ENCODE data around the gene RAP1GAP. TPM values are rescaled to one million over a fixed set of nuclear protein-coding genes. Genes with fewer than 3 reads are reported as not detected.
A peak's percentile ranks its signal among the peaks of the same experiment; 100 is the strongest.

Gene RAP1GAP
- total and polyA plus RNA-seq, 2 of the 13 experiments (the other 11 are each of a cell fraction or from before 2014, with no cell fraction given): 11.9 to 37.5 TPM

DNA sequence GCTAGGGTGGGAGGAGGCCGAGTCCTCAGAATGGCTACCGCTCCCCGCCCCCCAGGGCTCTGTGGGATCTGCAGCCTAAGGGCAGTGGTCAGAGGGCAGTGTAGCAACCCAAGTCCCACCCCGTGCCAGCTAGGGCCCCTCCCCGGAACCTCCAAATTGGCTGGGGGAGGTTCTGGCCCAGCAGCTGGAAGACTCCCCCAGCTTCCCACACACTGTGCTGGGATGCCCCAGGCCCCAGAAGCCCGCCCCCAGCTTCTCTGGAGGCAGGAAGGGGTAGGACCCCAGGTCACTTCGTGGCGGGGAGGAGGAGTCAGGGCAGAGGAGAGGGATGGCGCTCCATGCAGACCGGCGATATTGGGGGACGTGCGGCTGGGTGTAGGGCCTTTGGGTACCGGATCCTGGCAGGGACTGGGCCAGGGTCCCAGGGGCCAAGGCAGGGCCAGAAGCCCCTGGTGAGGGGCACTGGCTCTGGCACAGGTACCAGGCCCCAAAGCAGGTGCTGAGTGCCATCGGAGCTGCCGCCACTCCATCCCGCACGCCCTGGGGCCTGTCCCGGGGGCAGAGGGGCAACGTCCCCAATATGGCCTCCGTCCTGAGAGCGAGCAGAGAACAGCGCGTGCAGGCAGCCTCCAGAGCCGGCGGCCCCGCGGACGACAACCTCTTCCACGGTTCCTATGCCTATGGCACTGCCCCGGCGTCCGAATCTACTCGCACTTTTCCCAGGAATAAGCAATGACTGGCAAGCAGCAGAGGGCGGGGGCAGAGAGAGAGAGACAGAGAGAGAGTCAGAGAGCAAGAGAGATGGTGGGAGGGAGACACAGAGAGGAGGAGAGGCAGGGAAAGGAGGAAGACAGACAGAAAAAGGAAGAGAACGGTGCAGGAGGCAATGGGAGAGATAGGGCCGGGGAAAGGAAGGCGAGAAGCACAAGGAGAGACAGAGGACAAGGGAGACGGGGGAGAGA, 65.7 kb downstream of the RAP1GAP start:
- DNase-seq (ENCODE audit: low spot score): no peak
- H3K79me2 ChIP-seq (ENCODE audit: insufficient read depth, low read length): no peaks in the 10 kb centered on the region
- no peak for ATAC-seq
- intact Hi-C loops (cut with micrococcal nuclease; ENCODE audit: unreplicated experiment) (no loop called here), in situ Hi-C loops (cut with HindIII; ENCODE audit: extremely low pct_ligation_motif_present, low pct_unique_long_range_greater_than_20kb) (no loop called here)
- no TSS peak for BruUV-seq (replicated peaks)
- H3K27ac ChIP-seq (ENCODE audit: extremely low read length, insufficient read depth, low read length): no peak overlapping the region
- FAIRE-seq: no peak
- no peaks in the 10 kb centered on the region for H4K20me1 ChIP-seq (ENCODE audit: insufficient read depth, low read length)
- ChIA-PET CTCF (ENCODE audit: low intra/inter-chr PET ratio, low total read pairs) (no interaction called here), POLR2A (no interaction called here)
- 95% methylated on average over 26 of the region's 39 CpGs for WGBS (ENCODE audit: low lambda C conversion rate)
- H3K9me3 ChIP-seq (ENCODE audit: low read length): no peaks in the 10 kb centered on the region
- no peaks in the 10 kb centered on the region for H3K4me1 ChIP-seq (ENCODE audit: insufficient read depth, low read length)
- peaks cover 0 to 4% of the 10 kb centered on the region in 2 experiments; a peak in 2 of 5 replicates for H3K36me3 ChIP-seq (replicated peaks in 1 of 2; ENCODE audit: control insufficient read depth in 1 of 2, insufficient read depth in 2 of 2, low read length in 2 of 2)
- H2AFZ ChIP-seq (ENCODE audit: low read length): no peak overlapping the region
- no peak overlapping the region for H3K4me2 ChIP-seq (ENCODE audit: low read depth, low read length)
- peak; percentile 69 for TF ChIP-seq AGO2 (optimal IDR thresholded peaks at IDR 0.05; ENCODE audit: low read depth, low read length)
- no peak for TF ChIP-seq ZBTB38 (CRISPR knock-in tag; IDR thresholded peaks at IDR 0.05)
- no peak for TF ChIP-seq ZFYVE20 (CRISPR knock-in tag; IDR thresholded peaks at IDR 0.05; ENCODE audit: borderline replicate concordance, low read depth)
- no peak for TF ChIP-seq YEATS4 (CRISPR knock-in tag; IDR thresholded peaks at IDR 0.05; ENCODE audit: borderline replicate concordance)
- TF ChIP-seq KMT2B (CRISPR knock-in tag; IDR thresholded peaks at IDR 0.05): no peak
- H3K9ac ChIP-seq (ENCODE audit: insufficient read depth, low read depth, low read length): no peak overlapping the region
- H3K4me3 ChIP-seq (replicated peaks in 1 of 3; ENCODE audit: insufficient read depth in 1 of 3, low read depth in 2 of 3, low read length in 3 of 3): no peak overlapping the region
- H3K27me3 ChIP-seq (ENCODE audit: control insufficient read depth in 1 of 2, insufficient read depth in 2 of 2, low read length in 2 of 2): no peaks in the 10 kb centered on the region

DNA sequence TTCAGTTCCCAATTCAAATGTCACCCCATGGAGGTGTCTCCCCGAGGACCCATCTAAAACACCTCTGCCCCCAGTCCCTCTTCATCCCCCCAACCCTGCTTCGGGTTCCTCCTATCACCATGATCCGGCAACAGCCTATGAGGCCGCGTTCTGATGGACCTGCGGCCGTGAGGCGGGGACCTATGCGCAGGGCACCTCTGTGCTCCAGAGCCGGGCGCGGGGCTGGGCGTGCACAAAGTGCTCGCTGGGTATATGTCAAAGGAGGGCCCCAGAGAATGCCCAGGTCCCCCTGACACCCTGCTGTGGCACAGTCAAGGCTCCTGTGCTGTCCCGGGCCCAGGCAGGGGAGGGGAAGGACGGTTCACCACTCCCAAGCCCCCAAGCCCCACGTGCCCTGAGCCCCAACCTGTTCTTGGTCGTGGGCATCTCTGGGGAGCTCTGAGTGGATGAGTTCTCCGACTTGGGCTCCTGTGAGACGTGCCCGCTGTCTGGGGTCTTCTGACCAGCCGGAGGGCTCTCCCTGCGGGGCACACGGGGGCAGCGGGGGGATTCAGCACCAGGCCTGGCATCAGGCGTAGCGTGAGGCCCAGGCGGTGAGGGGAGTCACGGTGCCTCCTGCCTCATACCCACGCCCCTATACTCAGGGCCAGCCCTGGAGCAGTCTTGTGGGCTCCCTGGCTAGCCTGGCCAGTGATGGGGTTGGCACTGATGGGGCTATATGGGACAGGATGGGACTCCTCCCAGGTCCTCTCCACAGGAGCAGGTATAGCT, 67.7 kb downstream of the RAP1GAP start:
- H3K27me3 ChIP-seq (ENCODE audit: control insufficient read depth in 1 of 2, insufficient read depth in 2 of 2, low read length in 2 of 2): no peaks in the 10 kb centered on the region
- BruUV-seq (replicated peaks): no TSS peak
- intact Hi-C loops (cut with micrococcal nuclease; ENCODE audit: unreplicated experiment) (no loop called here), in situ Hi-C loops (cut with HindIII; ENCODE audit: extremely low pct_ligation_motif_present, low pct_unique_long_range_greater_than_20kb) (no loop called here)
- no peaks in the 10 kb centered on the region for H3K79me2 ChIP-seq (ENCODE audit: insufficient read depth, low read length)
- H3K4me1 ChIP-seq (ENCODE audit: insufficient read depth, low read length): no peaks in the 10 kb centered on the region
- H2AFZ ChIP-seq (ENCODE audit: low read length): no peak overlapping the region
- CTCF ChIA-PET (ENCODE audit: low intra/inter-chr PET ratio, low total read pairs): no interaction called here
- no peak overlapping the region for H3K9ac ChIP-seq (ENCODE audit: insufficient read depth, low read depth, low read length)
- H3K36me3 ChIP-seq (replicated peaks in 1 of 2; ENCODE audit: control insufficient read depth in 1 of 2, insufficient read depth in 2 of 2, low read length in 2 of 2): peaks cover 4 to 8% of the 10 kb centered on the region in 2 experiments; a peak in 2 of 5 replicates
- no peaks in the 10 kb centered on the region for H3K9me3 ChIP-seq (ENCODE audit: low read length)
- ATAC-seq: no peak
- POLR2A ChIA-PET: no interaction called here
- no peak for FAIRE-seq
- TF ChIP-seq, protein P1, sequence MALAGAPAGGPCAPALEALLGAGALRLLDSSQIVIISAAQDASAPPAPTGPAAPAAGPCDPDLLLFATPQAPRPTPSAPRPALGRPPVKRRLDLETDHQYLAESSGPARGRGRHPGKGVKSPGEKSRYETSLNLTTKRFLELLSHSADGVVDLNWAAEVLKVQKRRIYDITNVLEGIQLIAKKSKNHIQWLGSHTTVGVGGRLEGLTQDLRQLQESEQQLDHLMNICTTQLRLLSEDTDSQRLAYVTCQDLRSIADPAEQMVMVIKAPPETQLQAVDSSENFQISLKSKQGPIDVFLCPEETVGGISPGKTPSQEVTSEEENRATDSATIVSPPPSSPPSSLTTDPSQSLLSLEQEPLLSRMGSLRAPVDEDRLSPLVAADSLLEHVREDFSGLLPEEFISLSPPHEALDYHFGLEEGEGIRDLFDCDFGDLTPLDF (CRISPR knock-in tag; IDR thresholded peaks at IDR 0.05): no peak
- no peak for TF ChIP-seq NFYB (CRISPR knock-in tag; IDR thresholded peaks at IDR 0.05)
- TF ChIP-seq KLF11 (CRISPR knock-in tag; IDR thresholded peaks at IDR 0.05): no peak
- TF ChIP-seq HOXA9 (CRISPR knock-in tag; IDR thresholded peaks at IDR 0.05; ENCODE audit: borderline replicate concordance): no peak
- TF ChIP-seq ZNF30 (CRISPR knock-in tag; IDR thresholded peaks at IDR 0.05): no peak
- no peak for TF ChIP-seq ZNF543 (CRISPR knock-in tag; IDR thresholded peaks at IDR 0.05)
- no peak for TF ChIP-seq ELF4 (CRISPR knock-in tag; IDR thresholded peaks at IDR 0.05; ENCODE audit: borderline replicate concordance)
- TF ChIP-seq ADNP (CRISPR knock-in tag; IDR thresholded peaks at IDR 0.05): no peak
- TF ChIP-seq EEA1 (CRISPR knock-in tag; IDR thresholded peaks at IDR 0.05; ENCODE audit: borderline replicate concordance): no peak
- no peak for TF ChIP-seq FOXJ3 (CRISPR knock-in tag; IDR thresholded peaks at IDR 0.05; ENCODE audit: borderline replicate concordance)
- DNase-seq (ENCODE audit: low spot score): no peak
- WGBS (ENCODE audit: low lambda C conversion rate): 98% methylated on average over 15 of the region's 30 CpGs
- H4K20me1 ChIP-seq (ENCODE audit: insufficient read depth, low read length): no peaks in the 10 kb centered on the region
- H3K27ac ChIP-seq (ENCODE audit: extremely low read length, insufficient read depth, low read length): no peak overlapping the region
- H3K4me3 ChIP-seq (replicated peaks in 1 of 3; ENCODE audit: insufficient read depth in 1 of 3, low read depth in 2 of 3, low read length in 3 of 3): no peak overlapping the region
- H3K4me2 ChIP-seq (ENCODE audit: low read depth, low read length): no peak overlapping the region

Measured in HepG2 (cell line).